Adrenal gland (tissue), 5 donors: Measurements from ENCODE around the gene PMPCA.

Source experiments
- POLR2A ChIP-seq, 2 donors: fragments of 450-650 bp; IDR thresholded peaks; one replicate each; pipeline ENCODE4 v1.6.1; 2017; ENCODE audit warnings: antibody characterized with exemption in 2 of 2, mild to moderate bottlenecking in 2 of 2, moderate library complexity in 1 of 2
- TF ChIP-seq, protein P1 (sequence below), 6 experiments: fragments of 450-650 bp in 4 of 6; fragments of 200-600 bp in 2 of 6; sonication (generic) in 1 of 6; IDR thresholded peaks; 1 replicate in 5 of 6; 2 replicates in 1 of 6; pipeline versions ENCODE4 v1.5.1 to v1.8.0; 2016 to 2021; ENCODE audit warnings: antibody characterized with exemption in 6 of 6, mild to moderate bottlenecking in 2 of 6, moderate library complexity in 1 of 6
- donor health status: DM: no; HTN: no; CAD: no.

DNA sequence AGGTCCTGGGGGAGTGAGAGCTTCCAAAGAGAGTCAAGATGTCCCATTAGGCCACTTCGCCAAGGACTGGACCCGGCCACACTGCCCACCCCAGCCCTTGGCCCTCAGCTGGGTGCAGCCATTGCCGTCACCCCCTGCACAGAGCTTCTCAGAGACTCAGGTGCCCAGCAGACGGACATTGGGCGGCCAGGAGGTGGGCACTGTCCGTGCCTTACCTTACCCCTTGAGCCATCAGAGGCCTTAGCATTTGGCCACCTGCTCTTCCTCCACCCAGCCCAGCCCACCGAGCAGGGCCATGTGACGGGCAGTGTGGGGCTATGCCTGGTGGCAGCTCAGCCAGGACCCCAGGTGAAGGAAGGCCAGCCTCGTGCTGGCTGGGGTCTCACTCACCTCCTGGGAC, 43.6 kb upstream of the PMPCA start:
- TF ChIP-seq, protein P1, sequence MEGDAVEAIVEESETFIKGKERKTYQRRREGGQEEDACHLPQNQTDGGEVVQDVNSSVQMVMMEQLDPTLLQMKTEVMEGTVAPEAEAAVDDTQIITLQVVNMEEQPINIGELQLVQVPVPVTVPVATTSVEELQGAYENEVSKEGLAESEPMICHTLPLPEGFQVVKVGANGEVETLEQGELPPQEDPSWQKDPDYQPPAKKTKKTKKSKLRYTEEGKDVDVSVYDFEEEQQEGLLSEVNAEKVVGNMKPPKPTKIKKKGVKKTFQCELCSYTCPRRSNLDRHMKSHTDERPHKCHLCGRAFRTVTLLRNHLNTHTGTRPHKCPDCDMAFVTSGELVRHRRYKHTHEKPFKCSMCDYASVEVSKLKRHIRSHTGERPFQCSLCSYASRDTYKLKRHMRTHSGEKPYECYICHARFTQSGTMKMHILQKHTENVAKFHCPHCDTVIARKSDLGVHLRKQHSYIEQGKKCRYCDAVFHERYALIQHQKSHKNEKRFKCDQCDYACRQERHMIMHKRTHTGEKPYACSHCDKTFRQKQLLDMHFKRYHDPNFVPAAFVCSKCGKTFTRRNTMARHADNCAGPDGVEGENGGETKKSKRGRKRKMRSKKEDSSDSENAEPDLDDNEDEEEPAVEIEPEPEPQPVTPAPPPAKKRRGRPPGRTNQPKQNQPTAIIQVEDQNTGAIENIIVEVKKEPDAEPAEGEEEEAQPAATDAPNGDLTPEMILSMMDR (IDR thresholded peaks at IDR 0.05): no peak
- no peak for TF ChIP-seq POLR2A (IDR thresholded peaks at IDR 0.05)
